Measurements from ENCODE around the gene GRM5.
A peak's percentile ranks its signal among the peaks of the same experiment; 100 is the strongest.

GRM5 gene

GRCh38 chr11:88697139-88697538, 368.6 kb downstream of the GRM5 start:
- no peak for DNase-seq (ENCODE audit: low spot score)

GRCh38 chr11:88695689-88696414, 369.9 kb downstream of the GRM5 start:
- no peak for DNase-seq (ENCODE audit: low spot score)

DNA sequence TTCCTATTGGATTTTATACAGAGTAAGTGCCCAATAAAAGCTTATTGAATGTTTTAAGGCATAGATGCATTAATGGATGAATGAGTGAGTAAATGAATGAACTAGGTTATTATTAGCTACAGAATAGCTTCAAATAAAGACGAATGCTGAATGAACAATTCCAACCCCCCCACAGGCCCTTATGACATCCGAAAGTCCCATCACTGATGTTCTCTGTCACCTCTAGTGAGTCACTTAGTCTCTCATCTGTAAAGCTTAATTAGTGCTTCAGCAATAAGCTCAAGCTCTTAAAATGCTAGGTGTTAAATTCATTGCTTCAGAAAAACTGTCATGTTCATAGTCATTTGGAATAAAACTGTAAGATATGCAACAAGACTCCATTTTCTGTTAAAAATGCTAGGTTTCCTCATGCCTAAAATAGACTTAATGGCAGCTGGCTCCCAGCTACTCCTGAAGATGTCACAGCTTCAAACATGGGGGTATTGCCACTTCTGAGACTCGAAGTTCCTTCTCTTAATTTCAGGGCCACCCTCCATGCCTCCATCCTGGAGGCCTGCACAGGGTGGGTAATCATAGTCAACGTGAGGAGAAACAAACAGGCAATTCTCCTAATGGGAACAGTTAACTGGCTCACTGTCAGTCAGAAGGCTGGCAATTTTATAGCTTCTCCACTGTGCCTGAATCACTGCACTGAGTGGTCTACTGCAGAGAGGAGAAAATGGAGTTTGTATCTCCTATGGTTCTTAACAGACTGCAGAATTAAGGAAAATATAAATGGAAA, 373.3 kb downstream of the GRM5 start:
- no peak for DNase-seq (ENCODE audit: low spot score)

DNA sequence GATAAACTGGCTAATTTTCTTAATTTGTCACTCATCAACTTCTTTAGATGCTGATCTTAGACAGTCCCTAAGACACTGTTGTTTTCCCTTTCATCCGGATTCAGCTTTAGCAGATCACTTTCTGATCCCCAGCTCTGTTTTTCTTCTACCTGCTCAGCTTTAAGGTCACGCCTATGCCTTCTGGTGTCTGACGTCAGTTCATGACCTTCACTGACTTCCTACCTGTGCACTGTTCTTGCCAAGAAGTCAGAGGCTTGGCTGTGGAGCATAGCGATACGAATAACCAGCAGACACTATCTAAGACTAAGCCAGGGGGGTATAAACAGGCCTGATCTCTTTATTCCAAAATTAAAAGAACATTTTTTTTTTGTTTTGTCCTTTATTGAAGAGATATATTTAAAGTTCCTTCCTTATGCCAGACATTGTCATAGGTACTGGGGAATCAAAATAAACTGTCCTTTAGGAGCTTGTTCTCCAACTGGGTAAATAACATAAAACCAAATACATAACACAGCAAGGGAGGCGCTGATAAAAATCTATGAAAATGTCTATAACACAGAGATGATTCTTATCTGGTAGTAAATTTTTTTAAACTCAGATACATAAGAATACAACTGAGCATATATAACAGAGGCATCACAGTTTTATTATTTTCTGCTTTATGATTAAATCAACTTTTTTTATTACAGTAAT, 376.1 kb downstream of the GRM5 start:
- no peak for DNase-seq (ENCODE audit: low spot score)

GRCh38 chr11:88683024-88683423, 382.8 kb downstream of the GRM5 start:
- no peak for DNase-seq (ENCODE audit: low spot score)

GRCh38 chr11:88680806-88681205, 385.0 kb downstream of the GRM5 start:
- DNase-seq (ENCODE audit: low spot score) = peak; percentile 31

DNA sequence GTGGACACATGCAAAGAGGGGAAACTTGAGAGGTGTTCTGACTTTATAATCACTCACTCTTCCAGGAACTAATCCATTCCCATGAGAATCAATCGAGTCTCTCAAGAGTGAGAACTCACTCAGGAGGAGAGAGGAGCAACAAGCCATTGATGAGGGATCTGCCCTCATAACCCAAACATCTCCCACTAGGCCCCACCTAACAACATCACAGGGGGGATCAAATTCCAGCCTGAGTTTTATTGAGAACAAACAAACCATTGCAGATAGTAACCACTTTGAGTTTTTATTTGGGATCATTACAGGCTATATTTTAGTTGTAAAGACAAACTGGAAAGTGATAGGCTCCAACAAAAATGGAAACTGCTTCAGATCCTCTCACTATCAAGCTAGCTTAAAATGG, 399.4 kb downstream of the GRM5 start:
- DNase-seq (ENCODE audit: low spot score) = no peak

DNA sequence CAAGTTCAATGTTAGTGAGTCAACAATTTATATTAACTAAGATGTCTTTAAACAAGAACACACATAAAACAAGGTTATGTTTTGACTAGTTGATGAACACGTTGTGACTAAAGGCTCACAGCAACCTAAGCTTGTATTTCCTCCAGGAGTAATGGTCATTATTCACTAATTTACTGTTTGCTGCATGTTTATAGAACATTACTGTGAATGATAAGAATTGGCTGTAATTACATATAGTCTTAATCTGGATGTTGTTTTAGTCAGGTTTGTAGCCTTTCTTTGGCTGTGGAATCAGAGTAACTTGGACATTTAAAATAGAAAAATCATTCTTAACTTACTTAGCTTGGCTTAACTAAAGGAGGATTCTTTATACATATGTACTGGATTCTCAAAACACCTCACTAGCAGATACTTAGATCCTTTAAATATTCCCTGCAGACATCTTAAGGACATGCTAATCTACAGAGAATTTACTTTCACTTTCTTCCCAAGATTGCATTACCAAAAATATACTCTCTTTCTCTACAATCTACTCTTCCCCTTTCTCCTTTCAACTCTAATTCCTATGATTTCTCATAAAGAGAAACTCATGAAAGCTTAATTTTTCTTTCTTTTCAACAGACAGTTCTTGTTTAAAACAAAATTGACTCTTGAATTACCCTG, 408.6 kb downstream of the GRM5 start:
- DNase-seq (ENCODE audit: low spot score) = no peak

GRCh38 chr11:88656283-88656682, 409.5 kb downstream of the GRM5 start:
- no peak for DNase-seq (ENCODE audit: low spot score)

DNA sequence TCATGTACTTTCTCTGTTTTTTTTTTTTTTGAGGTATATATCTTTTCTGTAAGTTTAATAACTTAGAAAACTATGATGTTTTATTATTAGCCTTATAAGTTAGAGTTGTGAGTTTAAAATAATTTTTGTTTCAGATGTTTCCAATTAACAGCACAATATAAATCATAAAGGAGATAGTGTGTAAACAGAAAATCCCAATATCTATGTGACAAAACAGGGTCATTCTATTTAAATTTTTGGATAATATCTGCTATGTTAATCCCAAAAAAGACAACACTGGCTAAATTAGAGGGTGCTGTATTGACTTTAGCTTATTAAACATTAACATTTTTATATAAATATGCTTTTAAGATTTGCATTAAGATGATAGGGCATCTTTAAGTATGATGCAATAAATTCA, 410.1 kb downstream of the GRM5 start:
- DNase-seq (ENCODE audit: low spot score) = no peak

DNA sequence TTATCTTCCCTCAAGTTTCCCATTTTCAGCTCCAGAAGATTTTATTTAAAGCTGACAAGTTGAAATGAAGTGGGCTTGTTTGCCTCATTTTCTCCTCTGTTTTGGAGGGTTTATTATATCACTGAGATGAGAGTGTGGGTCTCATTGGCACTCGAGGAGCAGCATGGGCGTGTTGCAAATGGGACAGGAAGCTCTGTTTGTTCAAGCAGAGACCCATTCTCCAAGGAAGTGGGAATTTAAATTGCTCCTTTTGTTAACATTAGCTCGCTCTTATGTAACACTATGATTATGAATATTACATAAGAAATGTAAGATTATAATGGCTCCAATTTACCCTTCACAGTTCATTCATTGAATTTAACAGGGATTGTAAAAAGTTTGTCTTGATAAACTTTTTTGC, 410.6 kb downstream of the GRM5 start:
- DNase-seq (ENCODE audit: low spot score) = no peak

DNA sequence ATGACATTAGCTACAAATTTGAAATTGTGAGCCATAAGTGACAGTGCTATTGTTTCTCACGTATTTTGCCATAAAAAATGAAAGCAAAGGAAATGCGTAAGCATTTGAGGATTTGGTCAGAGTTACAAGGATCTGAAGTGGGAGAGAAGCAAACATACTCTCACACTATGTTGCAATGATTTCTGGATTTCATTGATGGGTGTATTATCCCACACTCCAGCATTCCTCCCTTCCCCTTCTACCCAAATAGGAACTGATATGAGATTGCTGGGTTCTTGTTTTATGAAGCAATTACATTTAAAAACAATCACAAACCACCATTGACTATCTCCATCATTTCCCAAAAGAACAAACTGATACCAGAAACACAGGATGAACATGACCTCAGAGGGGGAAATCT, 414.2 kb downstream of the GRM5 start:
- DNase-seq (ENCODE audit: low spot score) = no peak

- DNase-seq (ENCODE audit: low spot score) = no peak
Measured at GRCh38 chr11:88644724-88645123, 421.1 kb downstream of the GRM5 start.

- DNase-seq (ENCODE audit: low spot score) = no peak
Measured at GRCh38 chr11:88632163-88632562, 433.6 kb downstream of the GRM5 start.

- DNase-seq (ENCODE audit: low spot score) = peak; percentile 36
Measured at GRCh38 chr11:88631497-88631896, 434.3 kb downstream of the GRM5 start.

DNA sequence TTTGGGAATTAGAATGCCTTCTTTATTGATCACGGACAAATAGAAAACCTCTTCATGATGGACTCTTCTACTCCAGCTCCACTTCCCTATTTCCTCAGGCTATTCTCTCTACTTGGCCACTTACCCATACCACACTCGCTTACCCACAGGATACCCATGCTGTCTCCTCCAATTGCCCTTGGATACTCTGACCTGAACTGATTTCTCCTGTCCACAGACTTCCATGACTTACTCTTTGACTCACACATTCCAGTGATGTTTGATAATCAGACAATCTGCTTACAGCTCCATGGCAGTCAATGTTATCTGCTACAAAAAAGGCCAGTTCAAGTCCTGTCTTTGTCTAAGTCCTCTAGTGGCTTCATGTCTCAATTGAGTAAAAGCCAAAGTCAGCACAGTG, 436.3 kb downstream of the GRM5 start:
- peak; percentile 55 for DNase-seq (ENCODE audit: low spot score)

GRCh38 chr11:88626216-88626615, 439.6 kb downstream of the GRM5 start:
- no peak for DNase-seq (ENCODE audit: low spot score)

DNA sequence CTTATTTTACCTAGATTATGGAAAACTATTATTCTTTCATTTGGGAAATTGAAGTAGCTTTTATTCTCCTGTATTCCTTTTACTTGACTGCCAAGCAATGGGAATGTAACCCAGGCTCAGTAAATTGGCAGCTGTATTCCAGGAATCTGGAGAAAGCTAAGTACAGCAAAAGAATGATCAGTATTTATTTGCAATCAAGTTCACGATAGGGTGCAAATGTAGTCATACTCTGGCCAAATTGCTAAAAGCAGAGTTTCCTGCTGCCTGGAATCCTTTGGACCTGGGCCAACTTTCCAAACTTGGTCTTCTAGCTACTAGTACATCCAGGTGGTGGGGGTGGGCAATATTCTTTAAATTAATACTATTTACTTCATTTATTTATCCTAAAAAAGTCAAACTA, 442.3 kb downstream of the GRM5 start:
- DNase-seq (ENCODE audit: low spot score) = no peak

DNA sequence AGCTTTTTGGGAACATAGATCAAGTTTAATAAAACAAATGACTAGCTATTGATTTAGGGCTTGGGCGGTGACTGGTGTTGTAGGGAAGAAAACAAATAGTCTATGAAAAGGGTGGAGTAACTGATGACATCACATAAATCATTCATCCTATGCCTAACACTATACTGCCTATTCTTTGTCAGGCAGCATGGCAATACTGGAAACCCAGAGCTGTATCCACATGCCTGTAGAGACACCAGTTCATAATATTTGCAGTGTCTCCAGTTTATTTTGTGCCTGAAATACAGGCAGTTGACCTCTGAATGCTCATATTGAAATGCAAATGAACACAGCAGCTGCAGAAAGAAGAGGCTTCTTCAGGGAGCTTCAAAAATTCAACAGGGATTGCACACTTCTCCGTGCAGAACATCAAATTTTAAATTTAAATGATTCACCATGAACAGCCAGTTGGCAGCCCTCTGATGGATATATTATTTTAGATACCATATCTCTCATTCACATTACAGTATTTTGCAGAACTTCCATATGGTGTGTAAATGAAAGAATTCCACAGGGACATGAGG, 445.1 kb downstream of the GRM5 start:
- DNase-seq (ENCODE audit: low spot score) = no peak

- no peak for DNase-seq (ENCODE audit: low spot score)
Measured at GRCh38 chr11:88619656-88620385, 446.0 kb downstream of the GRM5 start.

DNA sequence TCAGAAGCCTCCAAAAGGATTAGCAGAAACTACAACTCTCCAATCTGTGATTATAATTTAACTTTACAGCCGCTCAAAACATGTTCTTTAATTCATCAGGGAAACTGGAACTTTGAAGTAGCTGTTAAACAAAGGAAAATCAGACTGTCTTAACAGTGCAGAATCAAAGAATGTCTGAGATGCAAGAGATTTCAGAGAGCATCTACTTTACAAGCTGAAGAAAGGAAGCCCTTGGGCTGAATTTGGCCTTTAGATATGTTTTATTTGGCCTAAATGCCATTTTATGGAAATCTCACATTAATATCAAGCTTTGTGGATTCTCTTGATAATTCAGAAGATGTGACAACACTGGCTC, 446.7 kb downstream of the GRM5 start:
- no peak for DNase-seq (ENCODE audit: low spot score)

Measured in kidney tubule cell (primary cell).